Gastroesophageal sphincter (tissue), 3 donors: ENCODE data around the gene OLR1.

Experiments
- CTCF ChIP-seq, 4 experiments: fragments of 200-600 bp in 2 of 4; fragments of 450-650 bp in 2 of 4; sonication (generic) in 1 of 4; IDR thresholded peaks; one replicate each; pipeline ENCODE4 v1.5.1; 2017 to 2019; ENCODE audit warnings: antibody characterized with exemption in 4 of 4, mild to moderate bottlenecking in 2 of 4, moderate library complexity in 2 of 4
- EP300 ChIP-seq: sonication (generic); formaldehyde crosslinking; IDR thresholded peaks from one replicate; pipeline ENCODE4 v1.6.1; 2017; ENCODE audit warnings: antibody characterized with exemption, mild to moderate bottlenecking
- POLR2A ChIP-seq, 2 donors: fragments of 450-650 bp; IDR thresholded peaks; one replicate each; pipeline ENCODE4 v1.6.1; 2017; ENCODE audit warnings: antibody characterized with exemption in 2 of 2, mild to moderate bottlenecking in 2 of 2, moderate library complexity in 1 of 2
- POLR2AphosphoS5 ChIP-seq: sonication (generic); formaldehyde crosslinking; IDR thresholded peaks from one replicate; pipeline ENCODE4 v1.6.1; 2017; ENCODE audit warnings: antibody characterized with exemption

GRCh38 chr12:10197879-10198278 is 25.9 kb upstream of the OLR1 start:
- no peak for TF ChIP-seq CTCF (IDR thresholded peaks at IDR 0.05)
- TF ChIP-seq POLR2A (IDR thresholded peaks at IDR 0.05) = no peak
- no peak for TF ChIP-seq POLR2AphosphoS5
- no peak for TF ChIP-seq EP300
